DOHH2 (cell line): Measurements from ENCODE around the gene CACNA1D.
"Not testable (repeated sequence)": the region's sequence is repeated elsewhere in the genome, so short reads cannot be mapped to it uniquely, and the experiment has no call there.

Source experiments
- H3F3A ChIP-seq: fragments of 200-600 bp; sonication (generic), shearing (Covaris generic); 2 replicates; pipeline ENCODE4 v1.6.0; 2016; ENCODE audit warnings: antibody characterized with exemption, mild to moderate bottlenecking; ENCODE audit not compliant: control insufficient read depth, insufficient read depth
- H3K27ac ChIP-seq: fragments of 200-600 bp; sonication (generic); 2 replicates; pipeline ENCODE4 v1.5.1; 2014; ENCODE audit warnings: low read depth, mild to moderate bottlenecking, low read length, moderate library complexity
- H3K27me3 ChIP-seq: fragments of 200-600 bp; sonication (generic); 2 replicates; pipeline ENCODE4 v1.6.1; 2014; ENCODE audit warnings: mild to moderate bottlenecking, low read length, mixed read lengths; ENCODE audit not compliant: control insufficient read depth
- H3K36me3 ChIP-seq: fragments of 200-600 bp; sonication (generic); 2 replicates; pipeline ENCODE4 v1.6.1; 2014; ENCODE audit warnings: mild to moderate bottlenecking, low read length, moderate library complexity, mixed read lengths; ENCODE audit not compliant: control insufficient read depth
- H3K4me1 ChIP-seq: fragments of 200-600 bp; sonication (generic); 2 replicates; pipeline ENCODE4 v1.6.1; 2014; ENCODE audit warnings: mild to moderate bottlenecking, low read length, mixed read lengths; ENCODE audit not compliant: control insufficient read depth
- H3K4me2 ChIP-seq: fragments of 200-600 bp; sonication (generic); 2 replicates; pipeline ENCODE4 v1.6.0; 2014; ENCODE audit warnings: mild to moderate bottlenecking, low read length, moderate library complexity
- H3K4me3 ChIP-seq: fragments of 200-600 bp; sonication (generic); 2 replicates; pipeline ENCODE4 v1.5.1; 2014; ENCODE audit warnings: mild to moderate bottlenecking, low read length, mixed read lengths
- H3K79me2 ChIP-seq: fragments of 200-600 bp; sonication (generic); 2 replicates; pipeline ENCODE4 v1.6.1; 2014; ENCODE audit warnings: mild to moderate bottlenecking, low read length, mixed read lengths; ENCODE audit not compliant: control insufficient read depth
- H3K9me2 ChIP-seq: fragments of 200-600 bp; sonication (generic); replicated peaks from 2 replicates; pipeline ENCODE4 v1.6.1; 2014; ENCODE audit warnings: mild to moderate bottlenecking, low read length, mixed read lengths; ENCODE audit not compliant: control insufficient read depth
- H3K9me3 ChIP-seq: fragments of 200-600 bp; sonication (generic); 2 replicates; pipeline ENCODE4 v1.6.1; 2014; ENCODE audit warnings: antibody characterized with exemption, low read length, mixed read lengths; ENCODE audit not compliant: control insufficient read depth, insufficient read depth
- H4K20me1 ChIP-seq: fragments of 200-600 bp; sonication (generic); 2 replicates; pipeline ENCODE4 v1.6.0; 2014; ENCODE audit warnings: low read depth, mild to moderate bottlenecking, antibody characterized with exemption, low read length, moderate library complexity; ENCODE audit not compliant: control insufficient read depth, insufficient read depth
- CTCF ChIP-seq: fragments of 200-600 bp; sonication (generic); IDR thresholded peaks from one replicate; pipeline ENCODE4 v1.5.1; 2014; ENCODE audit warnings: antibody characterized with exemption, mild to moderate bottlenecking, low read depth, low read length; ENCODE audit not compliant: poor library complexity, severe bottlenecking
- EZH2phosphoT487 ChIP-seq: fragments of 200-600 bp; sonication (generic); IDR thresholded peaks from 2 replicates; pipeline ENCODE4 v1.6.1; 2017; ENCODE audit warnings: borderline replicate concordance, mild to moderate bottlenecking, antibody characterized with exemption, low read length, moderate library complexity, mixed read lengths

The CACNA1D gene

GRCh38 chr3:53571264-53571663 is 76.9 kb downstream of the CACNA1D start:
- no peaks in the 10 kb centered on the region for H3K36me3 ChIP-seq
- H3K79me2 ChIP-seq = no peaks in the 10 kb centered on the region
- no peaks in the 10 kb centered on the region for H3K4me1 ChIP-seq
- H3K27me3 ChIP-seq = no peaks in the 10 kb centered on the region
- H3K4me3 ChIP-seq = no peak overlapping the region
- TF ChIP-seq CTCF (no peak), EZH2phosphoT487 (no peak)
- no peak overlapping the region for H3K4me2 ChIP-seq
- H3K9me3 ChIP-seq = no peaks in the 10 kb centered on the region
- no peak overlapping the region for H3K27ac ChIP-seq
- no peaks in the 10 kb centered on the region for H4K20me1 ChIP-seq
- no peaks in the 10 kb centered on the region for H3F3A ChIP-seq
- H3K9me2 ChIP-seq = no peaks in the 10 kb centered on the region

GRCh38 chr3:53572184-53572583 is 77.8 kb downstream of the CACNA1D start:
- H3K4me3 ChIP-seq, H3F3A ChIP-seq, H3K27ac ChIP-seq, H3K79me2 ChIP-seq, H3K4me2 ChIP-seq, H3K27me3 ChIP-seq, H3K4me1 ChIP-seq, H3K9me3 ChIP-seq, H3K9me2 ChIP-seq, H3K36me3 ChIP-seq, H4K20me1 ChIP-seq: not testable (repeated sequence)

GRCh38 chr3:53577506-53577905 is 83.1 kb downstream of the CACNA1D start:
- Histone ChIP-seq H3K4me2 (no peak overlapping the region), H3K9me2 (no peaks in the 10 kb centered on the region), H4K20me1 (no peaks in the 10 kb centered on the region), H3F3A (no peaks in the 10 kb centered on the region), H3K9me3 (no peaks in the 10 kb centered on the region), H3K79me2 (no peaks in the 10 kb centered on the region), H3K27me3 (no peaks in the 10 kb centered on the region), H3K4me1 (no peaks in the 10 kb centered on the region), H3K27ac (no peak overlapping the region), H3K36me3 (no peaks in the 10 kb centered on the region), H3K4me3 (no peak overlapping the region)
- TF ChIP-seq CTCF = no peak
- no peak for TF ChIP-seq EZH2phosphoT487

- Histone ChIP-seq H3K4me1 (no peaks in the 10 kb centered on the region), H3K36me3 (no peaks in the 10 kb centered on the region), H4K20me1 (no peaks in the 10 kb centered on the region), H3K4me3 (no peak overlapping the region), H3K4me2 (no peak overlapping the region), H3K79me2 (no peaks in the 10 kb centered on the region), H3K27ac (no peak overlapping the region), H3K9me2 (no peaks in the 10 kb centered on the region), H3K27me3 (peaks cover 16% of the 10 kb centered on the region; the same call in 1 of the 2 replicates), H3K9me3 (no peaks in the 10 kb centered on the region), H3F3A (no peaks in the 10 kb centered on the region)
- no peak for TF ChIP-seq CTCF
- TF ChIP-seq EZH2phosphoT487 = no peak
Observed at GRCh38 chr3:53579636-53580035, 85.2 kb downstream of the CACNA1D start.
